Stimulated activated CD8-positive, alpha-beta memory T cell treated with anti-CD3 and anti-CD28 coated beads, Interleukin-4, amount 100 ng/mL, for 1 hour (primary cell): ENCODE data around the gene CCDC188.

Experiments
- DNase-seq, 2 donors: peaks; one replicate each; pipeline ENCODE4 v3.0.0-alpha.2; 2020; ENCODE audit warnings: low read depth in 2 of 2, low spot score in 1 of 2

CCDC188 gene

DNA sequence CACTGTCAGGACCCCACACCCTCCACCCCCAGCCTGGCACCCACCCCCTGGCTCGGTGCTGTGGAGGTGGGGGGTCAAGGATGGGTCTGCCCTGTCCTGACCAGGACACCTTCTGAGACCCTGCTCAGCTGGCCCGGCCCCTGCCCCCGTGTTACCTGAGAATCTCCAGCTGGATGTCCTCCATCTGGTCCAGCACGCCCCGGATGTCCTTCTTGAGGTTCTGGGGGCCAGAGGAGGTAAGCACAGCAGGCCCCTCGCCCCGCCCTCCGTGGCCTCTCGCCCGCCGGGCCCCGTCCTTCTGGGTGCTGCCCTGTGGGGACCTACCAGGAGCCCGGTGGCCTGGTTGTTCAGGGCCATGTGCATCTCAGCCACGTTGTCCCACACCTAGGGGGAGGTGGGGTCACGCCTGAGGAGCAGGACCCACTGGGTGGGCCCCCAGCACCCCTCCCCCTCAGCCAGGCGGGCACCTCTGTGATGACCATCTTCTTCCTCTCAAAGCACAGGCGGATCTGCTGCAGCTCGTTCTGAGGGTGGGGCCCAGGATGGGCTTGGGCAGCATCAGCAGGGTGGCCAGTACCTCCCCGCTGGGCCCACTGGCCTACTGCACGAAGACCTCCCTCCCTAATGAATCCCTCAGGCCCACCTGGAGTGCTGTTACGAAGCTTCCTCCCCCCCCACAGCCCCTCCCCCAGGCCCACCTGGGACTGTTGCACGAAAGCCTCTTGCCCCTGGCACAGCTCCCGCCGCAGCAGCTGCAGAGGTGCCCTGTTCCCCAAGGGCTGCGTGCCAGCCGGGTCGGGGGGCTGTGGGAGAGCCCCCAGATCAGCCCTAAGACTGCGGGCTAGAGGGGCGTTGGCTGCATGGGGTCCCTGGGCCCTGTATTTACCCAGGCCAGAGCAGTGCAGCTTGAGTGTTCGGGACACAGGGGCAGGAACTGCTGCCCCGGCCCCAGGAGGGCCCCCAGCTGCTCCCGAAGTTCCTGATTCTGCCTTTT lies 1.3 kb downstream of the CCDC188 start:
- no peak for DNase-seq

DNA sequence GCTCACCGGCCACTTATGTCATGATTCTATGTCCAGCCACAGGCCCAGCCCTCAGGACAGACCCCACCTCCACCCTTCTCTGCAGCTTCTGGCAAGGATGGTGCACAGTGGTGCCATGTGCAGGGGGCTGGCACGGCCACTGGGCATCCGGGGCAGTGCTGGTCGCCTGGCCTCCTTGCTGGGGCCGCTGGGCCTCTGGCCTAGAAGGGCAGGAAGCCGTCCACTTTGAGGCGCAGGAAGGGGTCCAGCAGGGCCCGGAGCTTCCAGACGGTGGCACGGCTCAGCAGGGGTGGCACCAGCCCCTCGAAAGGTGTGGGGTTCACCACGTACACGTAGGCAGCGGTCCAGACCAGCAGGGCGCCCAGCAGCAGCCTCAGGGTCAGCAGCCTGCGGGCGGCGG lies 2.4 kb downstream of the CCDC188 start:
- no peak for DNase-seq

DNA sequence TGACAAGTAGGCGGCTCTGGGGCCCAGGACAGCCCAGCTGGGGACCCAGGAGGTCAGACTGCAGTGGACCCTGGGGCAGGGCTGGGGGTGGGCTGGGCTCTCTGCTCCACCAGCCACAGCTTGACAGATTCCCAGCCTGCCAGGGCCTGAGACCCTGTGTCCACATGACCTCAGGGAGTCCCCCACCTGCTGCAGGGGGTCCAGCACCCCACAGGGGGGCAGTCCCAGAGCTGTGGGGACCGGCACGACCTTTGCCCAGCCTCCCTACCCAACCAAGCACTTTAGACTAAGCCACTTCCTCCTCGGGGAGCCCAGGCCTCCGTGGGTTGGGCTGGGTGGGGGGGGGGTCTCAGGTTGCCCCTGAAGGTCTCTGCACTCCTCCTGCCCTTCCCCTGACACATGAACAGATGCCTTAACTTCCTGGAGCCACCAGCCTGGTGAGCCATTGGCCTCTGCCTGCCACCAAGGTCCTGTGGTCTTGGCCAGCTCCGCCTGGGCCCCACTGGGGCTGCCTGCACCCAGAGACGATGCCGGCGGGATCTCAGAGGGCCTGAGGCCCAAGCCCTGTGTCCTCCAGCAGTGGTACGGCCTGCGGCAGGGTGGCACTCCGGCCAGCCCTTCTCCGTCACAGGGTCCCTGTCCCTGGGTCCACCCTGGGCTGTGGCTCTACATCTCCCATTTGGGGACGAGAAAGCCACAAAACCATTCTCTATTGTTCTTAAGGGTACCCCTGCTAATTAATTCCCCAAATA lies 3.4 kb downstream of the CCDC188 start:
- no peak for DNase-seq

GRCh38 chr22:20146777-20147176 lies 4.1 kb downstream of the CCDC188 start:
- DNase-seq = no peak

DNA sequence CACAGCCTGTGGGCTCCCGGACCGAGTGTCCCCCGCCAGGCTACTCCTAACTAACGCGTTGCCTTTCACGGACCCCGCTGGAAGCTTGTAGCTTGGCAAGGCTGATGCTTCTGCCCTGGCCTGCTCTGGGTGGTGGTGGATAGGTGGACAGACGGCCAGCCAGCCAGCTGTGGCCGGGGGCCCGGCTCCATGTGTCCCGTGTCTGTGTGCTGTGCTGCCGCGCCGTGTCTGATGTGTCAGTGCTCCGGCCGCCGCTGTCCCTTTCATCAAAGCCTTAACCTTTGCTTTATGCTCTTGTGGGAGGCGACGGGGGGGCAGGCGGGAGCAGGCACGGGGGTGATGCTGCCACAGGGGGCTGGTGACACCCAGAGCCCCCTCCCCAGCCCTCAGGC lies 5.0 kb downstream of the CCDC188 start:
- no peak for DNase-seq

DNA sequence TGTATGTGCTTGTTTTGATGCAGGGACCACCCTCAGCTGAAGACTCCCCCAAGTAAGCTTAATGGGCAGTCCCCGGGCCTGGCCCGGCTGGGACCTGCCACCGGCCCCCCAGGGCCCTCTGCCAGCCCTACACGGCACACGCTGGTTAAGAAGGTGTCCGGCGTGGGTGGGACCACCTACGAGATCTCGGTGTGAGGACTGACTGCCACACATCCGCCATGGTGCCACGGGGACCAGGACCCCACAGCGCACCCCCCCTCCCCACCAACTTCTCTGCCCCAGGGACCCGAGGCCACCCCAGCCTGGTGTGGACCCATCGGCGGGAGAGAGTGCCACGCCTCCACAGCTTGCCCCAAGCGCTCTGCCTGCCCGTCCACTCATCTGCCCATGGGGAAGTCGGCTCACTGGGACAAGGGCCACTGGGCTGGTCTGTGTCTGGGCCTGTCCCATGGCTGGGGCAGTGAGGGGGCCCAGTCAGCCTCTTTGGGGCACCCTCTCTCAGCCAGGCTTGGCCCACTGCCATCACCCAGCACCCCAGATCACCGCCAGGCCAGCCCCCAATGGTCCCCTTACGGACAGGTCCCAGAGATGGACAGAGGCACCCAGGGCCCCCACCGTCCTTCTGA lies 5.5 kb downstream of the CCDC188 start:
- no peak for DNase-seq

- no peak for DNase-seq
Measured at GRCh38 chr22:20143883-20144665, 6.8 kb downstream of the CCDC188 start.

- no peak for DNase-seq
Measured at GRCh38 chr22:20142711-20143621, 7.9 kb downstream of the CCDC188 start.

GRCh38 chr22:20141186-20142077 lies 9.4 kb downstream of the CCDC188 start:
- DNase-seq = no peak

- DNase-seq = no peak
Measured at GRCh38 chr22:20140521-20140964, 10.3 kb downstream of the CCDC188 start.

DNA sequence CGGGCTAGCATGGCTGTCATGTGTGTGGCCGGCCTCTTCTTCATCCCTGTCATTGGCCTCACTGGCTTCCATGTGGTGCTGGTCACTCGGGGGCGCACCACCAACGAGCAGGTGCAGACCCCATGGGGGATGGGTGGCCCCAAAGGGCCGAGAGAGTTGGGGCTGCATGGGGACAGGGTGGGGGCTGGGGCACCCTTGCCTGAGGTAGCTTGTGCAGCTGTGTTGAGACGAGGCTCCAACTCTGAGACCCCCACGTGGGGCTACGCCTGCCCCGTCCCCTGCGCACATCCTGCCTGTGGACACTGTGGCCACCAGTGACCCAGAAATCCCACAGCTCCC lies 10.8 kb downstream of the CCDC188 start:
- DNase-seq = no peak

GRCh38 chr22:20139391-20140106 lies 11.3 kb downstream of the CCDC188 start:
- no peak for DNase-seq

DNA sequence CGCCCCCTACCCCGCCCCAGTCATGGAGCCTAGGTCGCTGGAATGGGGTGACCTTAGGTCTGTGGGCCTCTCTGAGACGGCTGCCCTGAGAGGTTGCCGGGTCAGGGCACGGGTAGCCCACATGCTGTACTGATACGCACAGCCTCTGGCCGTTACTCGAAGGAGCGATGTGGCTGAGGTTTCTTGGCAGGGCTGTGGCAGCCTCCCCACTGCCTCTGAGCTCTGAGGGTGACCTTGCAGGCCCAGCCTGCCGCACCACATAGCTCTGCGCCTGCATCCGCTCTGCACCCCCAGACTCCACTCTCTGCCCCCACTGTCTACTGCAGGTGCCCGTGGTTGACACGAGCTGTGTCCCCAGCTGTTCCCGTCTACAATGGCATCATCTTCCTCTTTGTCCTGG lies 12.0 kb downstream of the CCDC188 start:
- DNase-seq = no peak

GRCh38 chr22:20138417-20138738 lies 12.5 kb downstream of the CCDC188 start:
- DNase-seq = no peak

GRCh38 chr22:20137671-20138416 lies 13.0 kb downstream of the CCDC188 start:
- no peak for DNase-seq

DNA sequence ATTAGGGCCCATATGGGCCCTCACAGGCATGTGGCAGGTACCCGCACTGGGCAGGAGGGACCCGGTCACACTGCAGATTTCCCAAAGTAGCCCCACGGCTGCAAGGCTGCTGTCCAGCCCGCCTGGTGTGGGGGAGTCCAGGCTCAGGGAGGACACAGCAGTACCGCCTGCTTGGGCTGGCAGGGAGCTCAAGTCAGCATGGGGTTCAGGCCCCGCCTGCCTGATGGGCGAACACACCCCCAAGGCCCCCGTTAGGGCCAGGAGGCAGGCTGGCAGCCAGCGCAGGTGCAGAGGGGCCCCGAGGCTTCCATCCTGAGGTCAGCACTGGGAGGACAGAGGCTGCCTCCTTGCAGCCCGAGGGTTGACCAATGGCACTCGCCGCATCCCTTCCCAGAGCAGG lies 13.7 kb downstream of the CCDC188 start:
- no peak for DNase-seq

GRCh38 chr22:20136603-20136873 lies 14.3 kb downstream of the CCDC188 start:
- no peak for DNase-seq
